NCI-H460 (cell line): ENCODE measurements around the gene LRP1. TPM values are rescaled to one million over a fixed set of nuclear protein-coding genes. Genes with fewer than 3 reads are reported as not detected.
"Not testable (repeated sequence)": the region's sequence is repeated elsewhere in the genome, so short reads cannot be mapped to it uniquely, and the experiment has no call there.

Source experiments
- DNase-seq: peaks from one replicate; pipeline ENCODE4 v3.0.0-alpha.2; 2016; ENCODE audit warnings: low read depth; ENCODE audit errors: extremely low read depth
- total RNA-seq: library from RNA; depleted of rRNA; stranded (reverse); fragments of >200 nt; shearing (Covaris generic); gene quantifications from 2 replicates; pipeline ENCODE4 v1.2.3, GENCODE V29; 2014

LRP1 gene
- total RNA-seq, 1 experiment from 2014 or later: 3.1 TPM

DNA sequence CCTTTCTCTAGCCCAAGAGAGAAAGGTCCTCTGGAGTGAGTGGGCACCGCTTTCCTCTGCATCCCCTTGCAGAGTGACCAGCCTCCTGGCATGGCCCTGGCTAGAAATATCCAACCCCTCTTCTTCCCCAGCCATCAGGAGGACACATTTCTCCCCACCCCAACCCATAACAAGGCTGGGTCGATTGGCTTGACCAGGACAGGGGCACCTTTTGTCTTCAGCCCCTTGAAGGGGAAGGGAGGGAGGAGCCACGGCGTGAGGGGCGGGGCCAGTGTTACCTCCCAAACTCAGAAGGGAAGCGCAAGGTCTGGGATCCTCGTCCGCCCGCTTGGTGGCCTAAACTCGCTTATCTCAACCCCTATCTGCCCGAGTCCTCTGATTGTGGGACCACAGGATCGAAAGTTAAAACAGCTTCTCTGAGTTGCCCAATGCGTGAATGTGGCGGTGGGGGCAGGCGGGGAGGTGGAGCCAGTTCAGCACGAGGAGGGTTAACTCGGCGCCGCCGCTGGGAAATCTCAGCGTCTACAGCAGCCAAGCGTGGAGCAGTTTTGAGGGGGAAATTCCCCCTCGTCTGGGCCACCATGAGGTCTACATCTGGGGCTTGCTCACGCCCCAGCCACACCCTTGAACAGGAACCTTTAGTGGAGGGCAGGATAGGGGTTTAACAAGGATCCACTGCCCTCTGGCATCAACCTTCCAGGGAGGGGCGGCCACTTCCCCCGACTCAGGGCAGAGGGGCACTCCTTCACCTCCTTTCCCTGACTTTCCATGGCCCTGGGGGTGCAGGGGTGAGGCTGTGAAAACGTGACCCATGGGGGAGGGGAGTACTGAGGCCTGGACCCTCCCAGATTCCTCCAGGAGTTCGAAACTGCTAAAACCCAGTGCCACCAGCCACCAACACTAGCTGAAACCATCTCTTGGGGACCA is 17.9 kb upstream of the LRP1 start:
- DNase-seq: peak; percentile 47

DNA sequence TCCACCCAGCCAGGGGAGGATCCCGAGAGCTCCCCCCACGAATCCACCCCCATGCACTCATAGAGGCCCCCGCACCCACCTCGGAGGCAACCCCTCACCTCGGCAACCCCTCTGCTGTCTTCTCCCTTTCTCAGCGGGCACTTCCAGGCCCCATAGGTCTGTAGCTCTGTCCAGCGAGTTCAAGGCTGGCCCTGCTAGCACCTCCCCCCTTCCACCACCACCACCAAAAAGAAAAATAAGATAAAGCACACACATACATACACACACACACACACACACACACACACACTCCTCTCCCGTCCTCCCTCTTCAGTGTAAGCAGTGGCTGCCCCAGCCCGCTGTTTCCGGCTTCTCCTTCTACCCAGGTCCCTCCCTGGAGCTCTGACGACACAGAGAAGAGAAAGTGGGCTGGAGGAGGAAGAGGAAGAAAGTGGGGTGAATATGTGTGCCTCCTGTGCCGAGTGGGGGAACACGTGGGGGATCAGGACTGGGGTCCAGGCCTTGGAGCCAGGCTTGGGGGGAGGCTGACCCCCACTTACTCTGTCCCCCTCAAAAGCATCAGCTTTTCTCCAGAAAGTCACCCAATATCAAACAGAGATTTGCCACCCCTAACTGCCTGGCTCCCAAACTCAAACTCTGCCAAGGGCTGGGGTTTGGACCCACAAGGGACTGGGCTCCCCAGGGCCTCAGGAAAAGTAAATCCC is 17.1 kb upstream of the LRP1 start, which contains the start of gene STAT6:
Gene STAT6, minus strand, starts transcription at position 332 of the 704 bp plus-strand sequence. CDS start 3,084 bp downstream, outside the sequence.
- peak; percentile 58 for DNase-seq

DNA sequence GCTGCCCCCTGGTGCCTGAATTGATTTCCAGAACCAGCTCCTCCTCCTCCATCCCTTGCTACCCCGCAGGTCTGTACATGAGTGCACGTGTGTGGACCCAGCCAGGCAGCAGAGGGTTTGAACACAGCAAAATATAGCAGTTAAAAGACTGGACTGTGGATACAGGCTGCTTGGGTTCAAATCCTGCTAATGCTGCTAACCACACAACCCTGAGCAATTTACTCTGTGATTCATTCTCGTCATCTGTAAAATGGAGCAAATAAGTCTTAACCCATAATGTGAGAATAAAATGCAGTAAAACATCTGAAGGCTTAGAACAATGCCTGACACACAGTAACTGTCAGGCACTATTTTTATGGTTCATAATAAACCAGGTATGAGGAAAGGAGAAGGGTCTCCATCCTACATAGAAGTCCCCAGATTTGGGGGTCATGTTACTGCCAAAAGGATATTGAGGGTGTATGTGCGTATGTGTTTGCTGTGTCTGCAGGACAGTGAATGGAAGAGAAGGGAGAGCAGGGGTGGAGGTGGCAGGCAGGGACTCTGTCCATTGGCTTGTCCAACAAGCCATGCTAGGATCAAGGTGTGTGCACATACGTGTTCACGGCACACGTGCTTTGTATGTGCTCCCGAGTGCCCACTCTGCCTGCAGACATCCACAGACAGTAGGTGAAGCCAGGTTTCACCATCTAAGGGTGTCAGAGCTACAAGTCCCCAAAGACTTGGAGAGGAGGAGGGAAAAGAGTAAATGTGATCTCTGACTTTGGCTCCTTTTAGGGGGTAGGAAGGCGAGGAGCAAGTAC is 15.6 kb upstream of the LRP1 start:
- no peak for DNase-seq

DNA sequence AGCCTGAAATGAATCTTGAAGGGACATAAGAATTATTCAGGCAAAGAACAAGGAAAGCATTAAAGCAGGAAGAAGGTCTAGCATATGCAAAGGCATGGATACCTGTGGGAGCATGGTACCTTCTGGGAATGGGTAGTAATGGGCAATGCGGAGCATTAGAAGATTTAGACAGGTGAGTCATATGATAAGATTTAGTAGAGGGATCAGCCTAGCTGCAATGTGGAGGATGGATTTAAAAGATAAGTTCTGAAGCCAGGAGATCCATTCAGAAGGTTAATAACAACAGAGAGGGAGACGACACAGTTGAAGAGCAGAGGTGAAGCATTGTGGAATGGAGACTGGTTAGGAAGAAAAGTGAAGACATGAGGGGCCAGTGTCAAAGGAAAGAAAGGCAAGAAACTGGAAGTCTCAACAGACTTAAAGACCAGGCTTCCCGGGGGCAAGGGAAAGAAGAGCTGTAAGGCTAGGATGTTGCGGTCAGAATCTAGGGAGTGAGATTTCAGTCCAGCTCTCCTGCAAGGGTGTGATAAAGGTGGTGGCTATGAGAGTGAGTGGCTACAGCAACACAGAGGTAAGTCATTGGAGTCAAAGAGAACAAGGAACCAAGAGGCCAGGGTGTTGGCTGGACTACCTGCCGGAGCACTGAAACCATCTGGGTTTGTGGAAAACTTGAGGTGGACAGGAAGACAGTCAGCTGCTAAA is 11.6 kb upstream of the LRP1 start:
- DNase-seq: no peak

DNA sequence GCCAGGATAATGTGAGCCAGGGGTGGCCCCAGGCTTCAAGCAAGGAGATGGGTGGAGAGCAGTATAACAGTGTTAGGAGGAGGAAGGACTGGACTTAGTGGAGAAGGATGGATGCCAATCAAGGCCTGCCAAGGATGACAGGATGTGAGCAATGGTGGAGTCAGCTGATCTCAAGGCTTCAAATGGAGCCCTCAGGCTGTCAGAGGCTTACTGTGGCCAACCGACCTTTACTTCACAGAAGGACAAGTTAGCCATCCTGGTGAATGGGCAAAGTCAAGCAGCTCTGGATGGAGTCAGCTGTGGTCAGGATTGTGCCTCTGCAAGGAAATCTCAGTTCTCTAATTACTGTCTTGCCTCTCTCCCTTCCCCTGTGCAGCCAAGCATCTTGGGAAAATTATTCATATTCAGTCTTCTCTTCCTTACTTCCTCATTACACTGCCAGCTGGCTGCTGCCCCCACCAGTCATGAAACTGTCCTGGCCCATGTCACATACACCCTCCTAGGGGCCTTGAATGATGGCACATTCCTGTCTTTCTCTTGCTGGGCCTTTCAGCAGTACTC is 9.5 kb upstream of the LRP1 start:
- peak; percentile 15 for DNase-seq

DNA sequence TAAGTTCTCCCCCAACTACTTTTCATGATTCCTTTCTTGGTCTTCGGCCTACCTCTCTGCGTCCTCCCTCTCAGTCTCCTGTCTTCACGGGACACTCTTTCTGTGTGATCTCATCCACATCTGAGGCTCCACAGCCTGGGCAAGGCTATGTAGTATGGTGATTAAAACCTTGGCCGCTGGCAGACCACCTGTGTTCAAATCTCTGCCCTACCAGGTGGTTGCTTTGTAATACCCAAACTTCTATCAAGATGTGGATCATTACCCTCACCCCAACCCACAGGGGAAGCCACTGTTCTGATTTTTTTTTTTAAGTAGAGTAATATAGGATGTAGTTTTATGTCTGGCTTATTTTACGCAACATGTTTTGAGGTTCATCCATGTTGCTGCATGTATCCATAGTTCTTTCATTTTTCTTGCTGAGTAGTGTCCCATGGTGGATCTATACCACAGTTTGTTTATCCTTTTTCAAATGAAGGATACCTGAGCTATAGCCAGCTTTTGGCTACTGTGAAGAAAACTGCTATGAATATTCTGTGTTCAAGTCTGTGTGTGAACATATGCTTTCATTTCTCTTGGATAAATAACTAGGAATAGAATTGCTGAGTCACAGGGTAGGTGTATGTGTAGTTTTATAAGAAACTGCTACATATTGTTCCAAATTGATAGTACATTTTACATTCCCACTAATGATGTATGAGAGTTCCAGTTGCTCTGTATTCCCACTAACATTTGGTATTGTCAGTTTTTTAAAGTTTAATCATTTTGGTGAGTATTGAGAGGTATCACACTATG is 8.8 kb upstream of the LRP1 start:
- no peak for DNase-seq

DNA sequence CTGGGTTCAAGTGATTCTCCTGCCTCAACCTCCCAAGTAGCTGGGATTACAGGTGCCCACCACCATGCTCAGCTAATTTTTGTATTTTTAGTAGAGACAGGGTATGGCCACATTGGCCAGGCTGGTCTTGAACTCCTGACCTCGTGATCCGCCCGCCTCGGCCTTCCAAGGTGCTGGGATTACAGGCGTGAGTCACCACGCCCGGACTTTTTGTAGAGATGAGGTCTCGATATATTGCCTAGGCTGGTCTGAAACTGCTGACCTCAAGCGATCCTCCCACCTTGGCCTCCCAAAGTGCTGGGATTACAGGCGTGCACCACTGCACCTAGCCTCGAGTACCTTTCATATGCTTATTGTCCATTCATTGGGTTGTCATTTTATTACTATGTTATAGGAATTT is 7.6 kb upstream of the LRP1 start:
- DNase-seq: not testable (repeated sequence)

DNA sequence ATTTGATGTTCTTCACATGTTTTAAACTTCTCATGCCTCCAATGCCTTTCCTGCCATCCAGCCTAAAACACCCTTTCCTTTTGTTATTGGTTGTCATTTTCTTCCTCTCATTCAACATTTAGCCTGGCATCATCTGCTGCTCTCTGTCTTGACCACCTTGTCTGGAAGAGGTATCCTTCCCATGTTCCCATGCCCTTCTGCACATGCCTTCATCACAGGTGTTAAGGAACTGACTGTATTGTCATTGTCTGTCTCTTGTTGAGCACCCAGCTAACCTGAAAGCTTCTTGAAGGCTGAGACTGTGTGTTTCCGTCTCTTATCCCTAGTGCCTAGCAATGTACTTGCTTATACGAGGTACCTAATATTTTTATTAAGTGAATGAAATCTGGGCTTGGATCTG is 4.5 kb upstream of the LRP1 start:
- DNase-seq: no peak

DNA sequence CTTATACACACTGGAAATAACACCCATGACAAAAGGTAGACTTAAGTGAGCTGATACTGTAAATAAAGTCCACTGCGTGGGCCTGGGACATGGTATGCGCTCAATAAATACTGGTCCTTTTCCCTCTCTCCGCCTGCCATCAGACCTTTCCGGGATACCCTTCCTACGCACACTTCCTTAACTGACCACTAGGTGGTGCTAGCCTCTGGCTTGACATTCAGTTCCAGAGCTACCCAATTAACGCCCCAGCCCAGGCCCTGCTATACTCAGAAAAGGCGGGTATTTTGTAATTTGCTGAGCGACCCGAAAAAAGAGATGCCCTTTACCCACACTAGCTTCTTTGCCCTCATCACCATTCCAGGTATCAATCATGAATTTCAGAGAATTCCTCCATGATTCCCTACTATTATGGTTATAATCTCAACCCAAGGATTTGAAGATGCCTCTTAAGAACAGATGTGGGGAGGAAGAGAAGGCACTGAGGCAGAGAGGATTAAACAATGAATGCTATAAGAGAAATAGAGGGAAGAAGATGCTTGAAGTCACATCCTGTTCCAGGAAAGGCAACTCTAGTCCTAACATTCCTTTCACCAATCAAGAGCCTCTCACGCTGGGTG is 3.9 kb upstream of the LRP1 start:
- peak; percentile 72 for DNase-seq

DNA sequence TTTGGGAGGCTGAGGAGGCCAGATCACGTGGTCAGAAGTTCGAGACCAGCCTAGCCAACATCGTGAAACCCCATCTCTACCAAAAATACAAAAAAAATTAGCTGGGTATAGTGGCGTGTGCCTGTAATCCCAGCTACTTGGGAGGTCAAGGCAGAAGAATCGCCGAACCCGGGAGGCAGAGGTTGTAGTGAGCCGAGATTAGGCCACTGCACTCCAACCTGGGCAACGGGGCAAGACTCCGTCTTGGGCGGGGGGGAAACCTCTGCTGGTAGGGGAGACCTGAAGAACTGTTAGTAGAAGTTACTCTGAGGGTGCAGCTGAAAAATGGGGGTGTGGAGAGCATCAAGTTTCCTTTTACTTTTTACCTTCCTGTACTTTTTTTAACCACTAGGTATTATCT is 2.2 kb upstream of the LRP1 start:
- no peak for DNase-seq

DNA sequence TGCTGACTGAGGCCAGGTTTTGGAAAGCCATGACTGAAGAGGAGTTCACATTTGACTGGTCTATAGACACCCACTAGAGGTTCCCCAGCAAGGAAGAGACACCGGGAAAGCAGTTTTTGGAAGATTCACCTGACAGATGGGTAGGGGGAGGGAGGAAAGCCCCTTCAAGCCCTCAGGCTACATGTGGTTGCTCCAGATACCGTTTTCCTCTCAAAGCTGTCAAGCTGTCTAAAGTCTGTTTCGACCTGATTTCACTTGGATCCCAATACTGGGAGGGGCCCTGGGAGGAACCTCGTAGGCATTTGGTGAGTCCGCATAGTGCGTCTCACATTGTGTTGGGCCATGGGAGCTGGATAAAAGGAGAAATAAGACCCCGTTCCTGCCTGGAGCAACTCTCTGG is 1.7 kb upstream of the LRP1 start:
- DNase-seq: no peak

DNA sequence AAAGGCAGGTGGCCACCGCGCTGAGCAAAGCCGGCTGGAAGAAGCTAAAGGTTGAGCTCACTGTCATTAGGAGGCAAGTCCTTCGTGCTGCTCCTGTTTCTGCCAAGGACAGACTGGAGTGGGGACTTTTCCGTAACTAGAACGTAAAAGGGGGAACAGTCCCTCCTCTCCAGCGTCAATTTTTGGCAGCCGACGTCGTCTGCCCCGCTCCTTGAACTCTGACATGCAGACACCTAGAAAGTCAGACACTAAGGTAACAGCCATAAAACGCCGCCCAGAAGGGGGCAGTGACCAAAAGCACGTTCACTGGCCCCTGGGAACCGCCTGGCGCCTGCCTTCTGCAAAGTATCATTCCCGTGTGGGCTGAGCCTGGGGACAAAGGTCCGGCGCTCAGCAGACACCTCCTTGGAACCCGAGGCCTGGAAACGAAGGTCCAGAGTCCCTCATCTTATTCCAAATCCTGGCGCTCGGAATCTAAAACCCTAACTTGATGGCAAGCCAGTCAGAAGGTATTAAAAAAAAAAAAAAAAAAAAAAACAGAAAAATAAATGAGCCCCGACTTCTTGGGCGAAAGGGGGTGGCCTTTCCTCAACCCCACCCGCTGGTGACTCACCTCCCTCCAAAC is 1.1 kb upstream of the LRP1 start:
- DNase-seq: peak; percentile 38

DNA sequence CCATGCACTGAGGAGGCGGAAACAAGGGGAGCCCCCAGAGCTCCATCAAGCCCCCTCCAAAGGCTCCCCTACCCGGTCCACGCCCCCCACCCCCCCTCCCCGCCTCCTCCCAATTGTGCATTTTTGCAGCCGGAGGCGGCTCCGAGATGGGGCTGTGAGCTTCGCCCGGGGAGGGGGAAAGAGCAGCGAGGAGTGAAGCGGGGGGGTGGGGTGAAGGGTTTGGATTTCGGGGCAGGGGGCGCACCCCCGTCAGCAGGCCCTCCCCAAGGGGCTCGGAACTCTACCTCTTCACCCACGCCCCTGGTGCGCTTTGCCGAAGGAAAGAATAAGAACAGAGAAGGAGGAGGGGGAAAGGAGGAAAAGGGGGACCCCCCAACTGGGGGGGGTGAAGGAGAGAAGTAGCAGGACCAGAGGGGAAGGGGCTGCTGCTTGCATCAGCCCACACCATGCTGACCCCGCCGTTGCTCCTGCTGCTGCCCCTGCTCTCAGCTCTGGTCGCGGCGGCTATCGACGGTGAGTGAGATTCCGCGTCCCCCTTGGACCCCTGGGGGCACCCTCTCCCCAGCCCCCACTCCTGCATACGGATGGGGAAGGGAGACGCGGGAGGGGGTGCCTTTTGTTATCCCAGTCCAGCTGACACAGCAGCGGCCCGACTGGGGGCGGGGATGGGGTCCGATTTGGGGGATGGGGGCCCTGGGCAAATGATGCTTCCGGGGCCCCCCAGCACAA is 400 bp downstream of the LRP1 start:
- no peak for DNase-seq

DNA sequence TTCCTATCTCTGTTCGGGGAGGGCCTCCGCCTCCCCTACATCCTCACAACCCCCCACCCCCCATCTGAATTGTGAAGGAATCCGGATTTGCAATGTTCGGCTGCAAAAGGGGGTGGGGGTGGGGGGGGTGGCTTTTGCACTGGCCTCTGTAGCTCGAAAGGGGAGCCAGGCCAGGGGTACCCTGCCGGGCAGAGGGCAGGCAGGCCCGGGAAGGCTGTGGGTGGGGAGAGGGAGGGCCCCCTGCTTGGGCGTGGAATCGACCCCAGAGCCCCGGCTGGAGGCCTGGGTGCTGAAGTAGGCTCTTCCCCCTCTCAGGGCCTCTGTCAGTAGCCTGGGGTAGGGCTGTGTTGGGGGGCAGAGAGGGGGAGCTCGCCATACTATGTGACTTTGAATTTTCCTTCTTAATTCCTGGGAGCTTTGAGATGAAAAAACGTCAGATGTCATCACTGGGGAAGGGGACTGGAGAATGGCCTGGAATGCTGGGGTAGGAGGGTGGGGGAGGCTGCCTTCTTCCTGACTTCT is 1.1 kb downstream of the LRP1 start:
- DNase-seq: no peak

DNA sequence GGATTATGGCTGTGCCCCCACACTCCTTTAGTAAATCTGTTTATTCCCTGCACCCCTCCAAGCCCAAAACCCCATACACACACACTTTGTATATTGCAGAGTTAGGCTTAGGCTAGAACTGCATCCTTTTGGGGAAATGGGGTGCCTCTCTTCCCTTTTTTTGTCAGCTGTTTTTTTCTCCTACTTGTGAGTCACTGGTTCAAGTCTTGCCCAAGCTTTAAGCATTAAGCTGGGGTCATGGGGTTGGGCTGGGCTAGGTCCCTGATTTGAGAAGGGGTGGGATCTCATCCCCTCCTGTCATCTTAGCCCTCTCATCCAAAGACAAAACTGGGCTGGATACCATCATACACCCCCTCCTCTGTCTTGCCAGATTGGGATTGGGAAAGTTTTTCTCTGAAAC is 1.6 kb downstream of the LRP1 start:
- no peak for DNase-seq

DNA sequence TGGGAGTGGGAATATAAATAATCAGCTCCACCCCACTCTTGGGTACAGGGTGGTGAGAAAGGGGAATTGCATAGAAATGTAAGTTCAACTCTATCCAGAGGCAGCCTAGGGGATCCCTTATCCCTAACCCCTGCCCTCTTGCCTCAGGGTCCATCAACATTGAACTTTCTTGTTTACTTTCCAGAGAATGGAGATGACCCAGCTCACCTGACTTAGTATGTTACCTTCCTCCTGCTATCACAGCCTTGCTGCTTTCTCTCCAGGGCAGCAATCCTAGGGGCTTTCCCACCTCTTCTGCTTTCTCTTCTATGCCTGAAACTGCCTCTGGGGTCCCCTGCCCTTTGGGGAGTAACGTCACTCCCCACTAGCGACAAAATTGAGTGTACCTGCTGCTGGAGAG is 2.7 kb downstream of the LRP1 start:
- no peak for DNase-seq
